Stimulated activated naive CD8-positive, alpha-beta T cell treated with anti-CD3 and anti-CD28 coated beads, Interleukin-15, amount 100 ng/mL, for 72 hours (primary cell): ENCODE results near the gene NFASC.
A peak's percentile ranks its signal among the peaks of the same experiment; 100 is the strongest.

Experiments used
- ATAC-seq: fragments of 150-1000 bp; cut with Tn5 transposase; 2 replicates; pipeline ENCODE4 v1.10.0; 2021; ENCODE audit warnings: mild to moderate bottlenecking, moderate library complexity
- DNase-seq, 2 donors: peaks; one replicate each; pipeline ENCODE4 v3.0.0; 2021 to 2022
- H3K27ac Mint-ChIP-seq, 2 donors: one replicate each; pipeline ENCODE4 v1.8.0; 2022; ENCODE audit warnings: mild to moderate bottlenecking in 2 of 2, mixed read lengths in 2 of 2, moderate library complexity in 2 of 2
- H3K27me3 Mint-ChIP-seq: one replicate; pipeline ENCODE4 v1.8.0; 2022; ENCODE audit warnings: mixed read lengths
- H3K4me1 Mint-ChIP-seq: one replicate; pipeline ENCODE4 v1.8.0; 2022; ENCODE audit warnings: mild to moderate bottlenecking, mixed read lengths
- H3K4me3 Mint-ChIP-seq, 2 donors: one replicate each; pipeline ENCODE4 v1.8.0; 2022; ENCODE audit warnings: mild to moderate bottlenecking in 2 of 2, mixed read lengths in 2 of 2, moderate library complexity in 1 of 2
- H3K9me3 Mint-ChIP-seq, 2 donors: one replicate each; pipeline ENCODE4 v1.8.0; 2022; ENCODE audit warnings: mixed read lengths in 2 of 2

NFASC gene

DNA sequence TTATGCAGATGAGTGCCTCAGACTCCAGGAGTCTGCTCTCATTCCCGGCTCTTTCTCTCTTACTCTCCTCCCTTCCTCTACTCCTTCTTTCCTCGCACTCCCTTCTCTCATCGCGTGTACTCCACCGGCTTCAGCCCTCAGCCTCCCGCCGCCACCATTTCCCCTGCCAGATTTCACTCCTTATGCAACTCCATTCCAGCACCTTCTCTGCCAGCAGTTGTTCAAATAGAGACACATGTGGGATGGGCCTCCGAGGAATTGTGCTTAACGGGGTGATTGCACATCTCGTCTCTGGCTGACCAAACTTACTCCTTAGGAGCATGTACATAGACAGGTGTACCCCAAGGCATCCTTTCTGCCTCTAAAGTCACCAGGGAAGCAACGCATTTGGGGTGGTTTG lies 174.5 kb downstream of the NFASC start:
- Mint-ChIP-seq H3K4me1 (no peaks in the 10 kb centered on the region), H3K9me3 (no peaks in the 10 kb centered on the region), H3K27me3 (peaks cover 64% of the 10 kb centered on the region), H3K27ac (no peak overlapping the region), H3K4me3 (no peak overlapping the region)
- ATAC-seq: no peak
- no peak for DNase-seq

DNA sequence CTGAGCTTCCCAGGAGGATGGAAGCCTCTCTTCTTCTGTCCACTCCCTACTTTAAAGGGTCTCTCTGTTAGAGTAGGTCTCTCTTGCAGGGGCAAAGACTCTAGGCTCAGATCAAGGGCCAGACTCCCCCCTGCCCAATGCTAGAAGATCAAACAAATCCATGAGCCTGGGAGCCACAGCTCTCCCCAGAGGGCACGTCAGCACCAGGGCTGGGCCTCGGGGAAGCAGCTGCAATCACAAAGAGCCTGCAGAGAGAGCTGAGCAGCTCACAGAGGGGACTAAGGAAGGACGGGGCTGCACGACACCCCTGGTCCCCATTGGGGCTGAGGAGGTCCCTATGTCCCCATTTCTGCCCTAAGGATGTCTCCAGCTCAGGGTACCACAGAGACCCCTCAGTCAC lies 176.2 kb downstream of the NFASC start:
- DNase-seq (no peak), ATAC-seq (no peak)
- no peak overlapping the region for H3K27ac Mint-ChIP-seq
- no peaks in the 10 kb centered on the region for H3K9me3 Mint-ChIP-seq
- H3K4me3 Mint-ChIP-seq: no peak overlapping the region
- peaks cover 52% of the 10 kb centered on the region for H3K27me3 Mint-ChIP-seq
- H3K4me1 Mint-ChIP-seq: no peaks in the 10 kb centered on the region

DNA sequence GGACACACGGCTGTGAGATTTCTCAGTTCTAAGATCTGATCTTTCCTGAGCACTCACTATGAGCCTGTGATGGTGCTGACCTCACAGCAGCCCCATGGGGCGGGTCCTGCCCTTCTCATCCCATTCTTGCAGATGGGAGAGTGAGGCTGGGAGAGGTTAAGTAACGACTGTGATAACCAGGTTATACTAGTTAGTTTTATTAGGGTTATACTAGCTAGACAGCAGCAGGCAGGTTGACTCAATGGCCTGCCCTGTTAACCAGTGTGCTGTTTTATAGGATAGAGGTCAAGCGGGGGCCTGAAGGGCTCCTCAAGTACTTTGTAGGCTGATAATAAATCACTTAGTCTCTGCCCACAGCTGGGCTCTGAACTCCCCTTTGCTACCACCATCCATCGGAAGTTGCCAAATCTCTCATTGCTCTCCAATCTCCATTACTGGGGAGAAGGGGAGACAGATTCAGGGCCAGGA lies 177.1 kb downstream of the NFASC start:
- Mint-ChIP-seq H3K27ac (no peak overlapping the region), H3K4me1 (no peaks in the 10 kb centered on the region), H3K4me3 (no peak overlapping the region), H3K27me3 (peaks cover 43% of the 10 kb centered on the region), H3K9me3 (no peaks in the 10 kb centered on the region)
- ATAC-seq (no peak), DNase-seq (no peak)

- no peak overlapping the region for H3K4me3 Mint-ChIP-seq
- ATAC-seq: no peak
- H3K27ac Mint-ChIP-seq: peak overlapping the region in 1 of 2 donors; percentile 5
- H3K9me3 Mint-ChIP-seq: no peaks in the 10 kb centered on the region
- no peaks in the 10 kb centered on the region for H3K4me1 Mint-ChIP-seq
- DNase-seq: no peak
- peaks cover 40% of the 10 kb centered on the region for H3K27me3 Mint-ChIP-seq
Measured at GRCh38 chr1:205048382-205048781, 177.7 kb downstream of the NFASC start.

DNA sequence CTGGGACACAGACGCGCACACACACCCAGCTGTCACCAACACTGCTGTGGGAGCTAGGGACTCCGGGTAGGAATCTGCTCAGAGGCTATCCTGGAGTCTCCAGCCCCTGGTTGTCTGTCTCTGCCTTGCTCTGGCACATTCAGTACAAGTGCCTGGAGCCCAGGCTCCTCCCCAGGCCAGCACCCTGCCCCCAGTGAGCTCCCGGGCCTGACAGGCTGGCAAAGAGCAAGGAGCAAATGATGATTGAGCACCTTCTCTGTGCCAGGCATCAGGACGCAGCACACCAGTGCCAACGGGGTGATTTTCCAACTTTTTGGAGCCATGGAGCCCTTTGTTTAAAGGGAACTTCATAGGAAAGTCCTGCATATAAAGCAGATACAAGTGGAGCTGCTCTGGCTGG lies 178.8 kb downstream of the NFASC start:
- no peak for ATAC-seq
- Mint-ChIP-seq H3K4me1 (no peaks in the 10 kb centered on the region), H3K27me3 (peaks cover 35% of the 10 kb centered on the region), H3K4me3 (no peak overlapping the region), H3K9me3 (no peaks in the 10 kb centered on the region), H3K27ac (no peak overlapping the region)
- no peak for DNase-seq

- Mint-ChIP-seq H3K27me3 (peaks cover 7% of the 10 kb centered on the region), H3K9me3 (no peaks in the 10 kb centered on the region), H3K4me3 (no peak overlapping the region), H3K4me1 (no peaks in the 10 kb centered on the region), H3K27ac (no peak overlapping the region)
- DNase-seq (no peak), ATAC-seq (no peak)
Measured at GRCh38 chr1:205052690-205053089, 182.0 kb downstream of the NFASC start.

DNA sequence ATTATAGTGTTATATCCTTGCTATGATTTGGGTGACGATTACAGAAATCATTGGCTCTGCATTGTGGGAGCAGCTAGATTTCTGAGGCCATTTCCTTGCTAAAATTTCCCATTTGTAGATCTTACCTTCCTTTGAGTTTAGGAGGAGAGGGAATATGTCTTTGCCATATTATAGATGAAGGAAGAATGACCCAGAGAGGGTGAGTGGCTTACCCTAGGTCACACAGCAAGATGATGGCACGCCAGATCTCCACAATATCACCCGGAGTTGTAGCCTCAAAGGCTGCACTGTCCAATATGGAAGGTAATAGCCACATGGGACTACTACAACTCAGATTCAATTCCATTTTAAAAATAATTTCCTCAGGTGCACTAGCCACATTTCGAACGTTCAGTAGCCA lies 182.6 kb downstream of the NFASC start:
- DNase-seq: no peak
- H3K4me1 Mint-ChIP-seq: no peaks in the 10 kb centered on the region
- ATAC-seq: no peak
- peak overlapping the region in 1 of 2 donors; percentile 65 for H3K27ac Mint-ChIP-seq
- H3K27me3 Mint-ChIP-seq: peaks cover 7% of the 10 kb centered on the region
- no peak overlapping the region for H3K4me3 Mint-ChIP-seq
- H3K9me3 Mint-ChIP-seq: no peaks in the 10 kb centered on the region

GRCh38 chr1:205054013-205054412 lies 183.4 kb downstream of the NFASC start:
- Mint-ChIP-seq H3K9me3 (no peaks in the 10 kb centered on the region), H3K4me3 (no peak overlapping the region), H3K27ac (no peak overlapping the region), H3K4me1 (no peaks in the 10 kb centered on the region), H3K27me3 (peaks cover 7% of the 10 kb centered on the region)
- DNase-seq (no peak), ATAC-seq (no peak)

DNA sequence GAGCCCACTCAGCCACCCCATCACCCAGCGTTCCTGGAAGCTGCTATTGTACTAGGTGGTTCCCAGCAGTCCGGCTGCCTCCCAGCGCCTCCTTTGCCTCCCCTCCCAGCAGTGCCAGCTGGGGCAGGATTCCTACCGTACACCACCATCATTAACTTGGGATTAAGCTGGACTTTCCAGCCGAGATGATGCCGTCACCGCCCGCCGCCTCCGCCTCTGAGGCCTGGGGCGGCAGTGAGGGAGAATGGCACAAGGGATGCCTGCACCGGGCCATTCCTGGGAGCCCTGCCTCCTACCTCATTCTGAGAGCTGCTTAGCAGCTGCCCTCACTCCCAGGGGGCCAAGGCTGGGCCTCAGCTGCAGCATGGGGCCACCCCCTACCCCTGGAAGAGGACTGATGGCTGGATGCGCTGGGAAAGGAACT lies 185.5 kb downstream of the NFASC start:
- ATAC-seq (no peak), DNase-seq (no peak)
- no peak overlapping the region for H3K4me3 Mint-ChIP-seq
- peak overlapping the region in 1 of 2 donors; percentile 21 for H3K27ac Mint-ChIP-seq
- no peaks in the 10 kb centered on the region for H3K9me3 Mint-ChIP-seq
- H3K4me1 Mint-ChIP-seq: no peaks in the 10 kb centered on the region
- peaks cover 7% of the 10 kb centered on the region for H3K27me3 Mint-ChIP-seq

GRCh38 chr1:205056956-205057568 lies 186.4 kb downstream of the NFASC start:
- Mint-ChIP-seq H3K4me3 (no peak overlapping the region), H3K27ac (no peak overlapping the region), H3K9me3 (no peaks in the 10 kb centered on the region), H3K4me1 (no peaks in the 10 kb centered on the region), H3K27me3 (peaks cover 7% of the 10 kb centered on the region)
- ATAC-seq: no peak
- no peak for DNase-seq

- DNase-seq (no peak), ATAC-seq (no peak)
- Mint-ChIP-seq H3K4me3 (no peak overlapping the region), H3K27me3 (peaks cover 7% of the 10 kb centered on the region), H3K4me1 (no peaks in the 10 kb centered on the region), H3K27ac (no peak overlapping the region), H3K9me3 (no peaks in the 10 kb centered on the region)
Measured at GRCh38 chr1:205057808-205058575, 187.3 kb downstream of the NFASC start.

DNA sequence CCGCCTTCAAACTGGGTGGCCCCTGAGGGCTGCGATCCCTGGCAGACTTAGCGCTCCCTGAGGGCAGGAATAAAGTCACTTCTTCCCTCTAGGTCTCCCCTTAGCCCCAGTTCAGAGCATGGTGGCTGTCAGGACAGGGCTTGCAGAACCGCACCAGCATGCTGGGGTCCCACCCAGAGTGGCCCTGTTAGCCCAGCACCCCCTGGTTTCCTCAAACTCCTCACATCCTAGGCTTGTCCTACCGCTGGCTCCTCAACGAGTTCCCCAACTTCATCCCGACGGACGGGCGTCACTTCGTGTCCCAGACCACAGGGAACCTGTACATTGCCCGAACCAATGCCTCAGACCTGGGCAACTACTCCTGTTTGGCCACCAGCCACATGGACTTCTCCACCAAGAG lies 188.2 kb downstream of the NFASC start:
- Mint-ChIP-seq H3K27me3 (peaks cover 2% of the 10 kb centered on the region), H3K27ac (peak overlapping the region in 1 of 2 donors; percentile 12), H3K4me3 (no peak overlapping the region), H3K9me3 (no peaks in the 10 kb centered on the region), H3K4me1 (no peaks in the 10 kb centered on the region)
- no peak for ATAC-seq
- DNase-seq: no peak

- no peaks in the 10 kb centered on the region for H3K4me1 Mint-ChIP-seq
- H3K27ac Mint-ChIP-seq: no peak overlapping the region
- no peak for ATAC-seq
- no peak overlapping the region for H3K4me3 Mint-ChIP-seq
- H3K27me3 Mint-ChIP-seq: no peaks in the 10 kb centered on the region
- no peak for DNase-seq
- H3K9me3 Mint-ChIP-seq: no peaks in the 10 kb centered on the region
Measured at GRCh38 chr1:205059660-205060059, 189.0 kb downstream of the NFASC start.

GRCh38 chr1:205060746-205061145 lies 190.1 kb downstream of the NFASC start:
- no peak for ATAC-seq
- no peak overlapping the region for H3K27ac Mint-ChIP-seq
- no peaks in the 10 kb centered on the region for H3K4me1 Mint-ChIP-seq
- no peak overlapping the region for H3K4me3 Mint-ChIP-seq
- no peaks in the 10 kb centered on the region for H3K9me3 Mint-ChIP-seq
- H3K27me3 Mint-ChIP-seq: no peaks in the 10 kb centered on the region
- no peak for DNase-seq

GRCh38 chr1:205061227-205061626 lies 190.6 kb downstream of the NFASC start:
- Mint-ChIP-seq H3K9me3 (no peaks in the 10 kb centered on the region), H3K4me1 (no peaks in the 10 kb centered on the region), H3K27me3 (no peaks in the 10 kb centered on the region), H3K27ac (no peak overlapping the region), H3K4me3 (no peak overlapping the region)
- ATAC-seq (no peak), DNase-seq (no peak)

- H3K9me3 Mint-ChIP-seq: no peaks in the 10 kb centered on the region
- no peaks in the 10 kb centered on the region for H3K27me3 Mint-ChIP-seq
- no peaks in the 10 kb centered on the region for H3K4me1 Mint-ChIP-seq
- DNase-seq (peak; percentile 70 to 75), ATAC-seq (peak; percentile 76)
- H3K27ac Mint-ChIP-seq: peak overlapping the region in 1 of 2 donors; percentile 56
- no peak overlapping the region for H3K4me3 Mint-ChIP-seq
Measured at GRCh38 chr1:205061665-205062069, 191.0 kb downstream of the NFASC start.
